SK-N-SH treated with all-trans-retinoic acid at 6 μM for 48 hours (cell line): ENCODE results near the gene ZNF573.

ENCODE experiments used
- ATAC-seq: fragments of 200-7000 bp; cut with Tn5 transposase; 3 replicates; pipeline ENCODE4 v1.9.1; 2020; ENCODE audit warnings: mild to moderate bottlenecking, moderate library complexity
- ARNTL ChIP-seq: fragments of 450-650 bp; formaldehyde crosslinking; IDR thresholded peaks from 2 replicates; pipeline ENCODE4 v1.5.0; 2020; ENCODE audit warnings: low read depth, mild to moderate bottlenecking, moderate library complexity, borderline replicate concordance
- BACH2 ChIP-seq: fragments of 250-450 bp; sonication (Bioruptor Pico); IDR thresholded peaks from 2 replicates; pipeline ENCODE4 v1.9.0; 2021; ENCODE audit warnings: mild to moderate bottlenecking, borderline replicate concordance
- CSDC2 ChIP-seq: fragments of 250-450 bp; sonication (Bioruptor Pico); IDR thresholded peaks from 2 replicates; pipeline ENCODE4 v1.5.0; 2020; ENCODE audit warnings: mild to moderate bottlenecking, moderate library complexity
- GLIS3 ChIP-seq: fragments of 250-450 bp; sonication (Bioruptor Pico); IDR thresholded peaks from 2 replicates; pipeline ENCODE4 v1.5.0; 2020; ENCODE audit warnings: mild to moderate bottlenecking, moderate library complexity
- ISL1 ChIP-seq: fragments of 250-450 bp; sonication (Bioruptor Pico); IDR thresholded peaks from 2 replicates; pipeline ENCODE4 v2.1.2; 2022; ENCODE audit warnings: mild to moderate bottlenecking, moderate library complexity
- OSR1 ChIP-seq: fragments of 250-450 bp; sonication (Bioruptor Pico); IDR thresholded peaks from 2 replicates; pipeline ENCODE4 v1.8.0; 2022; ENCODE audit warnings: moderate library complexity, mild to moderate bottlenecking, inconsistent platforms
- SNAI2 ChIP-seq: fragments of 250-450 bp; sonication (Bioruptor Pico); IDR thresholded peaks from 2 replicates; pipeline ENCODE4 v1.5.0; 2020; ENCODE audit warnings: mild to moderate bottlenecking, moderate library complexity
- TCF4 ChIP-seq: fragments of 250-450 bp; sonication (Bioruptor Pico); IDR thresholded peaks from 2 replicates; pipeline ENCODE4 v1.8.0; 2021; ENCODE audit warnings: mild to moderate bottlenecking, moderate library complexity, borderline replicate concordance
- TOX ChIP-seq: fragments of 250-450 bp; sonication (Bioruptor Pico); IDR thresholded peaks from 2 replicates; pipeline ENCODE4 v1.8.0; 2021; ENCODE audit warnings: mild to moderate bottlenecking, moderate library complexity, borderline replicate concordance
- ZC3H10 ChIP-seq: fragments of 250-450 bp; sonication (Bioruptor Pico); IDR thresholded peaks from 2 replicates; pipeline ENCODE4 v1.5.1; 2021; ENCODE audit warnings: mild to moderate bottlenecking, moderate library complexity
- ZFP3 ChIP-seq: fragments of 250-450 bp; sonication (Bioruptor Pico); IDR thresholded peaks from 2 replicates; pipeline ENCODE4 v1.5.0; 2020; ENCODE audit warnings: mild to moderate bottlenecking, moderate library complexity
- ZNF565 ChIP-seq: fragments of 450-650 bp; formaldehyde crosslinking; conservative IDR thresholded peaks from 2 replicates; pipeline ENCODE4 v1.5.0; 2020; ENCODE audit warnings: low read depth, mild to moderate bottlenecking, moderate library complexity
- TF ChIP-seq, protein P1 (sequence below): fragments of 250-450 bp; sonication (Bioruptor Pico); IDR thresholded peaks from 2 replicates; pipeline ENCODE4 v1.5.0; 2020; ENCODE audit warnings: mild to moderate bottlenecking, moderate library complexity
- TF ChIP-seq, protein P2 (sequence below): fragments of 250-450 bp; sonication (Bioruptor Pico); IDR thresholded peaks from 2 replicates; pipeline ENCODE4 v1.8.0; 2021; ENCODE audit warnings: low read depth, mild to moderate bottlenecking, moderate library complexity, borderline replicate concordance
- TF ChIP-seq, protein P3 (sequence below): fragments of 250-450 bp; sonication (Bioruptor Pico); IDR thresholded peaks from 2 replicates; pipeline ENCODE4 v1.5.1; 2021; ENCODE audit warnings: mild to moderate bottlenecking, moderate library complexity
- TF ChIP-seq, protein P4 (sequence below): fragments of 250-450 bp; sonication (Bioruptor Pico); IDR thresholded peaks from 2 replicates; pipeline ENCODE4 v1.5.1; 2020; ENCODE audit warnings: low read depth, mild to moderate bottlenecking, moderate library complexity

ZNF573 gene

DNA sequence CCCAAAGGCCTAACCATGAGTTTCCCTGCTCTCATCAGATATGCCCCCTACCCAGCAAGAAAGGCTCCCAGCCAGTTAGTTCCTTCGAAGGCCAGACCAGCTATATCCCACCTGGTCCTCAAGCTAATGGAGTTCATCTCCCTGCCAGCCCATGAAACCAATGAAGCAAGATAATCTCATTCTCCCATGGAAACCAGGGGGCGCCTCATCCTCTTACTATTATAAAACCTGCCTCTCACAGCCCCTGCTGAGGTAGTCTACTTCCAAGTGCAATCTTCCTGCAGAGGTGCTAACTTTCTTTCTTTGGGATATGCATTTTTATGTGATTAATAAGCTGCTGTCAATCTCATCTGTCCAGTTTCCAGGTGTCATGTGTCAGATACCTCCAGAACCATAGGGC is 34.0 kb upstream of the ZNF573 start (continued):
- TF ChIP-seq, protein P1, sequence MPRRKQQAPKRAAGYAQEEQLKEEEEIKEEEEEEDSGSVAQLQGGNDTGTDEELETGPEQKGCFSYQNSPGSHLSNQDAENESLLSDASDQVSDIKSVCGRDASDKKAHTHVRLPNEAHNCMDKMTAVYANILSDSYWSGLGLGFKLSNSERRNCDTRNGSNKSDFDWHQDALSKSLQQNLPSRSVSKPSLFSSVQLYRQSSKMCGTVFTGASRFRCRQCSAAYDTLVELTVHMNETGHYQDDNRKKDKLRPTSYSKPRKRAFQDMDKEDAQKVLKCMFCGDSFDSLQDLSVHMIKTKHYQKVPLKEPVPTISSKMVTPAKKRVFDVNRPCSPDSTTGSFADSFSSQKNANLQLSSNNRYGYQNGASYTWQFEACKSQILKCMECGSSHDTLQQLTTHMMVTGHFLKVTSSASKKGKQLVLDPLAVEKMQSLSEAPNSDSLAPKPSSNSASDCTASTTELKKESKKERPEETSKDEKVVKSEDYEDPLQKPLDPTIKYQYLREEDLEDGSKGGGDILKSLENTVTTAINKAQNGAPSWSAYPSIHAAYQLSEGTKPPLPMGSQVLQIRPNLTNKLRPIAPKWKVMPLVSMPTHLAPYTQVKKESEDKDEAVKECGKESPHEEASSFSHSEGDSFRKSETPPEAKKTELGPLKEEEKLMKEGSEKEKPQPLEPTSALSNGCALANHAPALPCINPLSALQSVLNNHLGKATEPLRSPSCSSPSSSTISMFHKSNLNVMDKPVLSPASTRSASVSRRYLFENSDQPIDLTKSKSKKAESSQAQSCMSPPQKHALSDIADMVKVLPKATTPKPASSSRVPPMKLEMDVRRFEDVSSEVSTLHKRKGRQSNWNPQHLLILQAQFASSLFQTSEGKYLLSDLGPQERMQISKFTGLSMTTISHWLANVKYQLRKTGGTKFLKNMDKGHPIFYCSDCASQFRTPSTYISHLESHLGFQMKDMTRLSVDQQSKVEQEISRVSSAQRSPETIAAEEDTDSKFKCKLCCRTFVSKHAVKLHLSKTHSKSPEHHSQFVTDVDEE: no peak
- TF ChIP-seq ISL1 (CRISPR knock-in tag) (no peak), ARNTL (no peak)
- TF ChIP-seq, protein P2, sequence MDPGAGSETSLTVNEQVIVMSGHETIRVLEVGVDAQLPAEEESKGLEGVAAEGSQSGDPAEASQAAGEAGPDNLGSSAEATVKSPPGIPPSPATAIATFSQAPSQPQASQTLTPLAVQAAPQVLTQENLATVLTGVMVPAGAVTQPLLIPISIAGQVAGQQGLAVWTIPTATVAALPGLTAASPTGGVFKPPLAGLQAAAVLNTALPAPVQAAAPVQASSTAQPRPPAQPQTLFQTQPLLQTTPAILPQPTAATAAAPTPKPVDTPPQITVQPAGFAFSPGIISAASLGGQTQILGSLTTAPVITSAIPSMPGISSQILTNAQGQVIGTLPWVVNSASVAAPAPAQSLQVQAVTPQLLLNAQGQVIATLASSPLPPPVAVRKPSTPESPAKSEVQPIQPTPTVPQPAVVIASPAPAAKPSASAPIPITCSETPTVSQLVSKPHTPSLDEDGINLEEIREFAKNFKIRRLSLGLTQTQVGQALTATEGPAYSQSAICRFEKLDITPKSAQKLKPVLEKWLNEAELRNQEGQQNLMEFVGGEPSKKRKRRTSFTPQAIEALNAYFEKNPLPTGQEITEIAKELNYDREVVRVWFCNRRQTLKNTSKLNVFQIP: no peak
- TF ChIP-seq, protein P3, sequence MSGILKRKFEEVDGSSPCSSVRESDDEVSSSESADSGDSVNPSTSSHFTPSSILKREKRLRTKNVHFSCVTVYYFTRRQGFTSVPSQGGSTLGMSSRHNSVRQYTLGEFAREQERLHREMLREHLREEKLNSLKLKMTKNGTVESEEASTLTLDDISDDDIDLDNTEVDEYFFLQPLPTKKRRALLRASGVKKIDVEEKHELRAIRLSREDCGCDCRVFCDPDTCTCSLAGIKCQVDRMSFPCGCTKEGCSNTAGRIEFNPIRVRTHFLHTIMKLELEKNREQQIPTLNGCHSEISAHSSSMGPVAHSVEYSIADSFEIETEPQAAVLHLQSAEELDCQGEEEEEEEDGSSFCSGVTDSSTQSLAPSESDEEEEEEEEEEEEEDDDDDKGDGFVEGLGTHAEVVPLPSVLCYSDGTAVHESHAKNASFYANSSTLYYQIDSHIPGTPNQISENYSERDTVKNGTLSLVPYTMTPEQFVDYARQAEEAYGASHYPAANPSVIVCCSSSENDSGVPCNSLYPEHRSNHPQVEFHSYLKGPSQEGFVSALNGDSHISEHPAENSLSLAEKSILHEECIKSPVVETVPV (CRISPR knock-in tag): no peak

DNA sequence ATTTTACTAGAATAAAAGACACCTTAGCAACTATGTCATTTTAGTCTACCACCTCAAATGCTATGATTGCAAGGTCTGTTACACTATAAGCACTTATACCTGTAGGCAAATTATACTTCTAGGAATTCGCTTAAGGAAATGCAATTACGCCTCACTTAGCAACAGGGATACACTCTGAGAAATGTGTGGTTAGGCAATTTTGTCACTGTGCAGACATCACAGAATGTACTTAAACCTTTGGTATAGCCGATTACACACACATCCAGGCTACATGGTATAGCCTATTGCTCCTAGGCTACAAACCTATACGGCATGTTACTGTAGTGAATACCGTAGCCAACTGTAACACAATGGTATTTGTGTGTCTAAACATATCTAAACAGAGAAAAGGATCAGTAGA is 30.0 kb upstream of the ZNF573 start:
- TF ChIP-seq ZFP3 (CRISPR knock-in tag) (no peak), TCF4 (CRISPR knock-in tag) (no peak), ISL1 (CRISPR knock-in tag) (no peak), GLIS3 (no peak), TOX (CRISPR knock-in tag) (no peak), ZC3H10 (CRISPR knock-in tag) (no peak), BACH2 (CRISPR knock-in tag) (no peak)
- TF ChIP-seq, protein P4, sequence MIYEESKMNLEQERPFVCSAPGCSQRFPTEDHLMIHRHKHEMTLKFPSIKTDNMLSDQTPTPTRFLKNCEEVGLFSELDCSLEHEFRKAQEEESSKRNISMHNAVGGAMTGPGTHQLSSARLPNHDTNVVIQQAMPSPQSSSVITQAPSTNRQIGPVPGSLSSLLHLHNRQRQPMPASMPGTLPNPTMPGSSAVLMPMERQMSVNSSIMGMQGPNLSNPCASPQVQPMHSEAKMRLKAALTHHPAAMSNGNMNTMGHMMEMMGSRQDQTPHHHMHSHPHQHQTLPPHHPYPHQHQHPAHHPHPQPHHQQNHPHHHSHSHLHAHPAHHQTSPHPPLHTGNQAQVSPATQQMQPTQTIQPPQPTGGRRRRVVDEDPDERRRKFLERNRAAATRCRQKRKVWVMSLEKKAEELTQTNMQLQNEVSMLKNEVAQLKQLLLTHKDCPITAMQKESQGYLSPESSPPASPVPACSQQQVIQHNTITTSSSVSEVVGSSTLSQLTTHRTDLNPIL (CRISPR knock-in tag): no peak
- TF ChIP-seq, protein P2: no peak
- TF ChIP-seq, protein P1: no peak
- no peak for ATAC-seq

DNA sequence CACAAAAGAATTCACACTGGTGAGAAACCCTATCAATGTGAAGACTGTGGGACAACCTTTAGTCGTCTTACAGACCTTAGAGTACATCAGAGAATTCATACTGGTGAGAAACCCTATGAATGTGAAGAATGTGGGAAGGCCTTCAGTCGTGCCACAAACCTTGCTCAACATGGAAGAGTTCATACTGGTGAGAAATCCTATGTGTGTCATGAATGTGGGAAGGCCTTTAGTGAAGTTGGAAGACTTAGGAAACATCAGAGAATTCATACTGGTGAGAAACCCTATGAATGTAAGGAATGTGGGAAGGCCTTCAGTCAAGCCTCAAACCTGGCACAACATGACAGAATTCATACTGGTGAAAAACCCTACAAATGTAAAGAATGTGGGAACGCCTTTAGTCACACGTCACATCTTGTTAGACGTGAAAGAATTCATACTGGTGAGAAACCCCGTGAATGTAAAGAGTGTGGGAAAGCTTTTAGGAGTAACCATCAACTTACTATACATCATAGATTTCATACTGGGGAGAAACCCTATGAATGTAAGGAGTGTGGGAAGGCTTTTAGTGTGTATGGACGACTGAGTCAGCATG is 24.0 kb upstream of the ZNF573 start:
- no peak for ATAC-seq
- TF ChIP-seq ZC3H10 (CRISPR knock-in tag): no peak
- no peak for TF ChIP-seq TCF4 (CRISPR knock-in tag)
- no peak for TF ChIP-seq SNAI2 (CRISPR knock-in tag)
- no peak for TF ChIP-seq CSDC2 (CRISPR knock-in tag)
- no peak for TF ChIP-seq ZNF565 (CRISPR knock-in tag)
- TF ChIP-seq OSR1 (CRISPR knock-in tag): no peak
- no peak for TF ChIP-seq ARNTL
- TF ChIP-seq, all 23 proteins: peak for 0
